Parathyroid adenoma (tissue), 2 donors: ENCODE results near the gene MBP.

Experiments used
- H2AFZ ChIP-seq: fragments of 300-600 bp; sonication (generic); one replicate; pipeline ENCODE4 v1.7.0; 2017; ENCODE audit warnings: antibody characterized with exemption, mild to moderate bottlenecking
- H3K27ac ChIP-seq: fragments of 300-600 bp; sonication (generic); one replicate; pipeline ENCODE4 v1.7.0; 2017
- H3K27me3 ChIP-seq: fragments of 300-600 bp; sonication (generic); one replicate; pipeline ENCODE4 v1.7.0; 2017; ENCODE audit warnings: low read length; ENCODE audit not compliant: control insufficient read depth, insufficient read depth
- H3K36me3 ChIP-seq: fragments of 300-600 bp; sonication (generic); one replicate; pipeline ENCODE4 v1.7.0; 2017; ENCODE audit warnings: low read length; ENCODE audit not compliant: control insufficient read depth, insufficient read depth
- H3K4me1 ChIP-seq: fragments of 300-600 bp; sonication (generic); one replicate; pipeline ENCODE4 v1.7.0; 2017; ENCODE audit warnings: control low read depth
- H3K4me2 ChIP-seq: fragments of 300-600 bp; sonication (generic); one replicate; pipeline ENCODE4 v1.7.0; 2017; ENCODE audit warnings: low read length
- H3K4me3 ChIP-seq: fragments of 300-600 bp; sonication (generic); one replicate; pipeline ENCODE4 v1.7.0; 2017; ENCODE audit warnings: low read depth, low read length
- H3K79me2 ChIP-seq: fragments of 300-600 bp; sonication (generic); one replicate; pipeline ENCODE4 v1.7.0; 2017; ENCODE audit warnings: control low read depth
- H3K9ac ChIP-seq: fragments of 300-600 bp; sonication (generic); one replicate; pipeline ENCODE4 v1.7.0; 2017; ENCODE audit warnings: mild to moderate bottlenecking
- H3K9me3 ChIP-seq: fragments of 300-600 bp; sonication (generic); one replicate; pipeline ENCODE4 v1.7.0; 2017; ENCODE audit warnings: low read length; ENCODE audit not compliant: control insufficient read depth
- CTCF ChIP-seq: fragments of 300-600 bp; sonication (generic); IDR thresholded peaks from one replicate; pipeline ENCODE4 v1.7.0; 2017; ENCODE audit warnings: antibody characterized with exemption, mild to moderate bottlenecking
- donor health status: primary hyperparathyroidism.

MBP gene

DNA sequence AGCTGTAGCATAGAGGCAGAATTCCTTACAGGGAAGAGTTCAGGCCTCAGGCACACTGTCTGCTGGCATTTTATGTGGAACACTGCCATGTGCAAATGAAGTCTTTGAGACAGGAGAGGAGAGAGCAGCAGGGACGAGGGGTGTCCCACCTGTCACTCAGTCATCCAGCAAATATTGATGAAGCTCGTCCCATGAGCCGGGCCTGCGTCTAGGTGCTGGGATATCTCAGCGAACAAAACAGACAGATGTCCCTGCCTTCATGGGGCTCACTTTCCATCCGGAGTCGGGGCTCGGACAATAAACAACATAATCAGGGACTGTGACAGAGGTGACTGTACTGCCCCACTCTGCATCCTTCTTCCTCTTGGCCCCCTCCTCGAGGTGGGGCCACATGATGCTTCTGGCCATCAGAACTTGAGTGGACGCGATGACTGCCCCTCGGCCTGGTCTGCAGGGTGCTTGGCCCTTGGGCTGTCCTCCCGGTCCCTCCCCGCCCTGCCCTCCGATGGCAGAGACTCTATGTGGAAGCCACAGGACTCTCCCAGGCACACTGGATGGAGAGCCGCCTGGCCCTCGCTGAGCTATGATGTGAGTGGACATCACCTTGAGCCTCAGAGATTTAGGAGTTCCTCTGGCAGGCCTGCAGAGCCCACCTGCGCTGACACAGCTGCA lies 78.8 kb downstream of the MBP start:
- H3K9me3 ChIP-seq = no peaks in the 10 kb centered on the region
- no peak for TF ChIP-seq CTCF
- H3K79me2 ChIP-seq = peaks cover 50% of the 10 kb centered on the region
- H3K4me1 ChIP-seq = peaks cover 40% of the 10 kb centered on the region
- no peak overlapping the region for H2AFZ ChIP-seq
- H3K27me3 ChIP-seq = no peaks in the 10 kb centered on the region
- no peak overlapping the region for H3K9ac ChIP-seq
- no peak overlapping the region for H3K4me2 ChIP-seq
- peak overlapping the region; percentile 89 for H3K27ac ChIP-seq
- H3K4me3 ChIP-seq = no peak overlapping the region
- no peaks in the 10 kb centered on the region for H3K36me3 ChIP-seq

GRCh38 chr18:77052983-77053309 lies 79.6 kb downstream of the MBP start:
- H2AFZ ChIP-seq = no peak overlapping the region
- H3K9ac ChIP-seq = no peak overlapping the region
- H3K36me3 ChIP-seq = no peaks in the 10 kb centered on the region
- no peaks in the 10 kb centered on the region for H3K27me3 ChIP-seq
- H3K4me1 ChIP-seq = peaks cover 40% of the 10 kb centered on the region
- no peak overlapping the region for H3K4me3 ChIP-seq
- peaks cover 50% of the 10 kb centered on the region for H3K79me2 ChIP-seq
- no peak for TF ChIP-seq CTCF
- H3K4me2 ChIP-seq = no peak overlapping the region
- no peaks in the 10 kb centered on the region for H3K9me3 ChIP-seq
- peak overlapping the region; percentile 89 for H3K27ac ChIP-seq

- Histone ChIP-seq H3K79me2 (peaks cover 53% of the 10 kb centered on the region), H3K27ac (peak overlapping the region; percentile 17), H2AFZ (no peak overlapping the region), H3K4me2 (no peak overlapping the region), H3K27me3 (no peaks in the 10 kb centered on the region), H3K9me3 (no peaks in the 10 kb centered on the region), H3K4me1 (peaks cover 40% of the 10 kb centered on the region), H3K36me3 (no peaks in the 10 kb centered on the region), H3K4me3 (no peak overlapping the region), H3K9ac (no peak overlapping the region)
- TF ChIP-seq CTCF = no peak
Measured at GRCh38 chr18:77052297-77052982, 80.1 kb downstream of the MBP start.

DNA sequence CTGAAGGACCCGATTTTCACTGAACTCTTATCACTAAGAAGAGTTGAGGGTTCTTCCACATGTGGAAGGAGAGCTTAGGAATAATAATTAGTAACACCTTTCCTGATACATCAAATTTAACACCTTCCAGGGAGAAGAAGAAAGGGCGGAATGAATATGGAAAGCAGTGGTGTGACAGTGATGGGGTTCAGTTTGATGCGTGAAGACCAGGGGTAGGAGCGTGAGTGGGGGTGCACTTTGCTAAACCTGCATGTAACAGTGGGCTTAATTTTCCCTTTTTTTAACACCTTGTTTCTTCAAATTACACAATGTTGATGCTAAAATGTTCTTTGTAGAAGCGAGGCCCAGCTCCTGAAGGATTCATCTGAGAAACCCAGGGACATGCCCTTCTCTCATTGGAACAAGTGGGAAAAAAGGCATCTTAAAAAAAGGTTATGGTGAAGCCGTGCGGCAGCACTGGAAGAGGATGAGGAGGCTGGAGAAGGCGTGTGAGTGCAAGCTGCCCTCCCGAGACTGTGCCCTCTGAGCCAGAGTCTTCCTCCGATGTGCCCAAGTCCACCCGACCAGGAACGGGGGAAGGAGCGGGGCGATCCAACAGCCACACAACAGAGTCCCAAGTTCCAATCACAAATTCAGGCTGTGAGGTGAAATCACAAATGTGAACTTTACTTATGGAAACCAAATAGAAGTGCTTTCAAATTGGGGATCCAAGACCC lies 80.8 kb downstream of the MBP start:
- no peak for TF ChIP-seq CTCF
- Histone ChIP-seq H3K9me3 (no peaks in the 10 kb centered on the region), H3K27me3 (no peaks in the 10 kb centered on the region), H2AFZ (no peak overlapping the region), H3K9ac (no peak overlapping the region), H3K4me1 (peaks cover 39% of the 10 kb centered on the region), H3K36me3 (no peaks in the 10 kb centered on the region), H3K4me3 (no peak overlapping the region), H3K27ac (no peak overlapping the region), H3K79me2 (peaks cover 54% of the 10 kb centered on the region), H3K4me2 (no peak overlapping the region)
